ENCODE measurements around the gene HDGFL2.

HDGFL2 gene

DNA sequence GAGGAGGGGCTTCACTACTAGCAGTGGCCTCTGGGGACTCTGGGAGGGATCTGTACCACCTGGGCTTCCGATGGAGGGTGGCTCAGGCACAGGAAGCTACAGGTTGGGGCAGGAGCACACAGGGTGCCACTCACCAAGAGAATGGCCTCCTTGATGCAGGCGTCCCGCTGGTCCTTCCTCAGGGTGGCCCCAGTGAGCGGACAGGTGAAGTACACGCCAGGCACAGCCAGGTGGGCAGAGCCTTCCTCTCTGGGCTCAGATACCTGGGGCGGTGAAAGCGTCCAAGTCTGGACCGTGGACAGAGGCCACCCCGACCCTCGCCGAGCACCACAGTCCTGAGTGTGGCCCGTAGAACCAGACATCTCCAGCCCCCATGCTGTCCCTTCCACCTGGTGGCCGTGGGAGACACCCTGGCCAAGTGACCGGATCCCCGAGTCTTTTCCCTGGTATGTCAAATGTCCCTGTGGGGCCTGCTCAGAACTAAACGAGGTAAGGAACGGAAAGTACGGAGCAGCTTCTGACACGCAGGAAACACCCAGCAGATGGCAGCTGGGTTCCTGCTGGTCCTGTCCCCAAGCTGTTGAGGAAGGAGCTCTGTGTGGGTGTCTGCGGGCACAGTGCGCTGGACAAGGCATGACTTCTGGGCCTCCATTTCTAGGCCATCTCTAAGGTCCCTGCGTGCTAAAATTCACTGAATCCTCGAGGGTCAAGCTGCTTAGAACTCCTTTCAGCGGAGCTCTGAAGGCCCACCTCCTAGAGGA, 19.7 kb upstream of the HDGFL2 start:
- Mint-ChIP-seq H3K4me3 (no peak overlapping the region), H3K27ac (peak overlapping the region; percentile 41), H3K4me1 (ENCODE audit: low read depth) (peaks cover 49% of the 10 kb centered on the region), H3K36me3 (ENCODE audit: low read depth) (peaks cover 91% of the 10 kb centered on the region), H3K9me3 (no peaks in the 10 kb centered on the region), H3K27me3 (no peaks in the 10 kb centered on the region)
- intact Hi-C loops (cut with micrococcal nuclease): no loop called here

DNA sequence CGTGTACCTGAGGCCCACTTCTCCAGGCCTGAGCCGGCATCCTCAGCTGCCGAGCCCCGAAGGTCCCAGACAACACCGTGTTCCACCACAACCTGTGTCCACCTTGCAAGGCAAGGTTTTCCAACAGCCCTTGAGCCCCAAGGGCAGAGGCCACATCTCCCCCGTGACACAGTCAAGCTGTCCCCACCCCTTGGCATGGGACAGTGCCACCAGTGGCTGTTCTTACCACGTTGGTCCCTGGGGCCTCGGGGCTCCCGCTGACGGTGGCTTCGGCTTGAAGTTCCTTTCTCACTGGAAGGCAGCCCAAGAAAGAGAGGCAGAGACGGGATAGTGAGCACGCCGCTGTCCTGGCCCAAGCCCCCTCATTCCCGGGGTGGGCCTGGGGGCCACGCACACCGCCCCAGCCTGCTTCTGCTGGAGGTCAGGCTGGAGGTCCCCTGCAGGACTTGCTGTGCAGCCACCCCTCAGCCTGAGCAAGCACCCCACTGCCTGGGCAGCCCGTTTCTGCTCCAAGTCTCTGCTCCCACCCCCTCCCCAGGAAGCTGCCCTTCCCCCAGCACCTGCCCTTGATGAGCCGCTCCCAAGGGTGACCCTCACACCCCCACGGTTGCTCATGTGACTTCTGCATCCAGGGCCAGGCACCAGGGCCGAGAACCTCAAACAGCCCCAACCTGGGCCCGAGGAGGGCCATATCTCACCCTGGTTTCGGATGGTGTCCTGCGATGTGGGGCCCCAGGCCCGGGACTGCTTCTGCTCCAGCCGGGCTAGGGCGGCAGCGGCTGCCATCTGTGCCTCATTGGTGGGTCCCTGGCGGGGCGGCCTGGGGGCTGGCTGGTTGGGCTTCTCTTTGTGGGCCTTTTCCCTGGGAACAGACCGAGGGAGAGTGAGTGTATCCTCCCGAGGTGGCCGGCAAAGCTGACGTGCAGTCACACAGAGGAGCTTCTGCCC, 18.6 kb upstream of the HDGFL2 start:
- H3K36me3 Mint-ChIP-seq (ENCODE audit: low read depth): peaks cover 80% of the 10 kb centered on the region
- no peaks in the 10 kb centered on the region for H3K9me3 Mint-ChIP-seq
- H3K27me3 Mint-ChIP-seq: no peaks in the 10 kb centered on the region
- peak overlapping the region; percentile 41 for H3K27ac Mint-ChIP-seq
- no peak overlapping the region for H3K4me3 Mint-ChIP-seq
- intact Hi-C loops (cut with micrococcal nuclease): no loop called here
- H3K4me1 Mint-ChIP-seq (ENCODE audit: low read depth): peaks cover 49% of the 10 kb centered on the region

DNA sequence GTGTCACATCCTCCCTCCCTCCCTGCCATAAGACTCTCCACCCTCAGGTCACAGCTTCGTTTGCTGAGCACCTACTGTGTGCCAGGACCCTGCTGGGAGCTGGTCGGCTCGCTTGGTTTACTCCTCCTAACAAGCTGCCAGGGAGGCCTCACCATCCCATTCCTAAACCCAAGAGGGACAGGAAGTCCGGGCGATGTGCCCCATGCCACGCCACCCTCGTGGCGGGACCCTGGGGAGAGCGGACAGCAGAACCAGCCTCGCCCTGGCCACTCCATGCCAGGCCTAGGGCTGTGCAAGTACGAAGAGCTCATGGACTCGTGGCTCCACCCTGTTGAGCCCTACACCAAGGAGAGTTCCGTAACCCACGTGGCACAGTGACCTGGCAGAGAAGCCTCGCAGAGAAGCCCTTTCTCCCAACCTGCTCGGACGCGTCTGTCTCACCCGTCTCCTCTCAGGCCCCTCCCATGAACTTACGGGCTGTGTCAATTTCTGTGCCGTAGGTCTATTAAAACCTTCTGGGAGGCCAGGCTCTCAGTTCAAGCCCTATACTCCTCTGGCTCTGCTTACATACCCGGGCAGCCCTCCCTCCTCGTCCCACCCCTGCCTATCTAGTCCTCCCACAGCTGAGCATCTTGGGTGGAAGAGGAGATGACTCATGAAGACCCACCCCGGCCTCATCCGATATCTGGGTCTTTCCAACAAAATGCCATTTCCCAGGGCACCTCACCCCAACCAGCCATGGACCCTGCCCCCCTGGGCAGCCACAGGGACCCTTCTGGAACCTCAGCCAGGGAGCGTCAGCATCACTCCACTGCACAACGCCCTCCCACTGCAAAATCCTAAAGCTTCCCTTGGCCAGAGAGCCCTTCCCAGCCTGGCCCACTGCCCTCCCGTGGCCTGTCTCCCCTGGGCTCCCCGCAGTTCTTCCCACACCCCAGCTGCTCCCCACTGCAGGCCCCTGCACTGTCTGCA, 17.1 kb upstream of the HDGFL2 start:
- Mint-ChIP-seq H3K4me3 (no peak overlapping the region), H3K4me1 (ENCODE audit: low read depth) (peaks cover 49% of the 10 kb centered on the region), H3K27ac (peak overlapping the region; percentile 87), H3K36me3 (ENCODE audit: low read depth) (peaks cover 65% of the 10 kb centered on the region), H3K9me3 (no peaks in the 10 kb centered on the region), H3K27me3 (no peaks in the 10 kb centered on the region)
- intact Hi-C loops (cut with micrococcal nuclease): no loop called here

DNA sequence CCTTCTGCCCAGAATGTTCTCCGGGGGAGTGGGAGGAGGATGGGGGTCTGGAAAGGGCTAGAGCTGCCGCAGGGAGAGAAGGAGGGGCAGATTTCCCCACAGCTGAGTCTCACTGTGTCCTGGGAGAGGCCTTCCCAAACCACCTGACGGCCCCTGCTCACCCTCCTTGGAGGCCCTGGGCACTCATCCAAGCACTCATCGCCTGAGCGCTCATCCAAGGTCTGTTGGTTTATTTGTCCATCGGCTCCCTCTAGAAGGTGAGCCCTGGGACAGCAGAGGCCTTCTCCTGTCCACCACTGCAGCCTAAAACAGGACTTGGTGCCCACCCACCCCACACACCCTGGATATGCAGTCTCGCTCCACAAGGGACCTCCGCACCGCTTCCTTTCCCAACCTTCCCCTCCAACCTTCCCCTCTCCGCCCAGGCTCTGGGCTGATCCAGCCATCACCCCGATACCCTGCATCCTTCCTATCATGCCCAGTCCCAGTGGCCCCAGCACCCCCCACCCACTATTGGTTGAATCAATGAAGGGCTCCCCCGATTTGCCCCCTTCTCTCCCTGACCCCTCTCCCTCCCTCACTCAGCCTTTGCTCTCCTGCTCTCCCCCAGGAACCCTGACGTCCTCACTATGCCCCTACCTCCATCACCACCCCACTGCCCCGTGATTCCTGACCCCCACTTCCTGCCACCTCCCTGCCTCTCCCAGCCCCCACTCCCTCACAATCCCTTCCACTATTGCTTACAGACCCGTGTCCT, 16.2 kb upstream of the HDGFL2 start:
- Mint-ChIP-seq H3K27me3 (no peaks in the 10 kb centered on the region), H3K27ac (peak overlapping the region; percentile 87), H3K36me3 (ENCODE audit: low read depth) (peaks cover 56% of the 10 kb centered on the region), H3K9me3 (no peaks in the 10 kb centered on the region), H3K4me3 (peak overlapping the region; percentile 89), H3K4me1 (ENCODE audit: low read depth) (peaks cover 49% of the 10 kb centered on the region)
- intact Hi-C loops (cut with micrococcal nuclease): loop anchor here (2.0 kb wide), 1 partner anchor 53 kb away; the partner anchor contains the start of gene CHAF1A

DNA sequence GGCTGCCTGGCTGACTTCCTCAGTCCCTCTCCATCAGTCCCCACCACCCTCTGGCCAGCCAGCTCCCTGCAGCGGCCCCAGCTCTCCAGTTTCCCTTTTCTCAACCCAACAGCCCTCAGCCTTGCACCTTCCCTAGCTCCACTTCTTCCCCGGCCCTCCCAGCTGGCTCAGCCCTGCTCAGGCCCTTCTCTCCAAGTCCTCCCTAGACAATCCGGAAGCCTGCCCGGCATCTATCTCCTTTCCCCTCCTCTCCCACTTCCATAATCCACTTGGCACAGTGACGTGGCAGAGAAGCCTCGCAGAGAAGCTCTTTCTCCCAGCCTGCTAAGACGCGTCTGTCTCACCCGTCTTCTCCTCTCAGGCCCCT, 15.6 kb upstream of the HDGFL2 start:
- Mint-ChIP-seq H3K36me3 (ENCODE audit: low read depth) (peaks cover 51% of the 10 kb centered on the region), H3K27me3 (no peaks in the 10 kb centered on the region), H3K27ac (peak overlapping the region; percentile 87), H3K9me3 (no peaks in the 10 kb centered on the region), H3K4me3 (peak overlapping the region; percentile 89), H3K4me1 (ENCODE audit: low read depth) (peaks cover 49% of the 10 kb centered on the region)
- intact Hi-C loops (cut with micrococcal nuclease): loop anchor here (2.0 kb wide), 1 partner anchor 54 kb away; the partner anchor contains the start of gene CHAF1A

DNA sequence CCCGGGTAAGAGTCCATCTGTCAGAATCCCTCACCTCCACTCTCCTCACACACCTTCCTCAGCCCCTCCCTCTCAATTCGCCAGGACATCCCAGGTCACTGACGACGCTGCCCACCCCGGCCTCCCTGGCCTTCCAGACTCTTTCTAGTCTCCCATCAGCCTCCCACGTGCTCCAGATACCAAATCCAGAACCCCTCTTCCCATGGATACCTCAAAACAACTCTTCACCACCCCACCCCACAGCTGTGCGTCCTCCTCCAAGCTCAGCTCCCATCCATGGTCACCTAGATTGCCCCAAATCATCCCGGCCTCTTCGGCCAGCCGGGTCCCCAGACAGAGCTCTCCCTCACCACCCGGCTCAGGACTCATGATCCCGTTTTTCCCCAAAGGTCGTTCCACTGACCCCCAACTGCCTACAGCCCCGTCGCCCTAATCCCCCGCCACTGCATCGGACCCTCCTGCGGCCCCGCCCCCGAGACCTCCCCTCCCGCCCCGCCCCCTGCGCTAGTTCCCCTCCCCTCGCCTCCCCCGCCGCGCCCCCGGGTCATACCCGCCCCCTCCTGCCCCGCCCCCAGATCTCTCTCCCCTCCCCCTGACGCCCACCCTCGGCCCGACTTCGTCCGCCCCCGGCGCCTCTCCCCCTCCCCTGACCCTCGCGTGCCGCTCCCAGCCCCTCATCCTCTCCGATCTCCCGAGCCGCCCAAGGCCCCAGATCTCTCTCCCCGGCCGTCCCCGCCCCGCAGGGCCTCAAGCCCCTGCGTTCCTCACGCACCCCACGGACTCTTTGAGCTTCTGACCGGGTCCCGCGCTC, 15.0 kb upstream of the HDGFL2 start:
- H3K27me3 Mint-ChIP-seq: no peaks in the 10 kb centered on the region
- no peaks in the 10 kb centered on the region for H3K9me3 Mint-ChIP-seq
- peak overlapping the region; percentile 87 for H3K27ac Mint-ChIP-seq
- H3K4me3 Mint-ChIP-seq: peak overlapping the region; percentile 89
- H3K4me1 Mint-ChIP-seq (ENCODE audit: low read depth): peaks cover 48% of the 10 kb centered on the region
- intact Hi-C loops (cut with micrococcal nuclease): loop anchor here (1.0 to 2.0 kb wide), 2 partner anchors 15 to 54 kb away; partner anchors contain the start of genes CHAF1A and HDGFL2
- H3K36me3 Mint-ChIP-seq (ENCODE audit: low read depth): peaks cover 45% of the 10 kb centered on the region

DNA sequence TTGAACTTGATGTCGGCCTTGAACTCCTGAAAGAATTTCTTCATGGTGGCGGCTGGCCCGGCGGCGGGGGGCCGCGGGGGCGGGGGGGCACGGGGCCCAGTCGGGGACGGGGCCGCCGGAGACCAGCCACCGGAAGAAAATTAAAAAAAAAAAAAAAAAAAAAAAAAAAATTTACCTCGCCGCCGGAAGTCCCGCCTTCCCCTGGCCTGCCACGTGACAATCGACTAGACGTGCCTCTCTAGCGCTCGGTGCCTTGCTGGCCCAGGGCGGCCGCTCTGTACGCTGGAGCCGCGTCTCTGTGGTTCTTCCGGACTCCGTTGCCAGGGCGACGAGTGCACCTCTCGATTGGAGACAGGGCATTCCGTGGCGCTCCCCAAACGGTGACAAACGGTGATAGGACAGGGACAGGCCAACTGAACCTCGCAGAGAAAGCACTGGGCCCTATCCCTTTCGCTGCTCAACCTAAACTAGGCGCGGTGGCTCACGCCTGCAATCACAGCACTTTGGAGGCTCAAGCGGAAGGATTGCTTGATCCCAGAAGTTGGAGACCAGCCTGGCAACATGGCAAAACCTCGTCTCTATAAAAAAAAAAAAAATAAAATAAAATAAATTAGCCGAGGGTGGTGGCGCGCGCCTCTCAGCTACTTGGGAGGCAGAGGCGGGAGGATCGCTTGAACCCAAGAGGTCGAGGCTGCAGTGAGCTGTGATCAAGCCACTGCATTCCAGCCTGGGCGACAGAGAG, 14.3 kb upstream of the HDGFL2 start, which contains the start of gene UBXN6:
Gene UBXN6, minus strand, starts transcription at position 141 of the 742 bp plus-strand sequence. Its CDS starts 97 bp downstream, at position 44.
- Mint-ChIP-seq H3K27me3 (no peaks in the 10 kb centered on the region), H3K4me1 (ENCODE audit: low read depth) (peaks cover 40% of the 10 kb centered on the region), H3K9me3 (no peaks in the 10 kb centered on the region), H3K4me3 (peak within 1 kb of the TSS; percentile 89), H3K36me3 (ENCODE audit: low read depth) (peaks cover 37% of the 10 kb centered on the region), H3K27ac (peak within 1 kb of the TSS; percentile 87)
- intact Hi-C loops (cut with micrococcal nuclease): loop anchor here (1.0 to 2.0 kb wide), 2 partner anchors 14 to 55 kb away; partner anchors contain the start of genes CHAF1A and HDGFL2

DNA sequence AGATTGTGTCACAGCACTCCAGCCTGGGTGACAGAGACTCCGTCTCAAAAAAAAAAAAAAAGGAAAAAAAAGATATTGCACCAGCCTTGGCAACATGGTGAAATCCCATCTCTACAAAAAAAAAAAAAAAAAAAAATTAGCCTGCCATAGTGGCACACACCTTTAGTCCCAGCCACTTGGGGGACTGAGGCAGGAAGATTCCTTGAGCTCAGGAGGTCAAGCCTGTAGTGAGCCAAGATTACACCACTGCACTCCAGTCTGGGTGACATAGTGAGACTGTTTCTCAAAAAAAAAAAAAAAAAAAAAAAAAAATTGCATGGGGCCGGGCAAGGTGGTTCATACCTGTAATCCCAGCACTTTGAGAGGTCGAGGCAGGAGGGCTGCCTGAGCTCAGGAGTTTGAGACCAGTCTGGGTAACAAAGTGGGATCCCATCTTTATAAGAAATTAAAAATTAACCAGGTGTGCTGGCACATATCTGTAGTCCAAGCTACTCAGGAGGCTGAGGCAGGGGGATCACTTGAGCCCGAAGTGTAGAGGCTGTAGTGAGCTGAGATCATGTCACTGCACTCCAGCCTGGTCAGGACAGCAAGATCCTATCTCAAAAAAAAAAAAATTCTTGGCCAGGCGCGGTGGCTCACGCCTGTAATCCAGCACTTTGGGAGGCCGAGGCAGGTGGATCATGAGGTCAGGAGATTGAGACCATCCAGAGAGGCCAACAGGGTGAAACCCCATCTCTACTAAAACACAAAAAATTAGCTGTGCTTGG, 7.1 kb upstream of the HDGFL2 start:
- Mint-ChIP-seq H3K9me3 (no peaks in the 10 kb centered on the region), H3K36me3 (ENCODE audit: low read depth) (no peaks in the 10 kb centered on the region), H3K27ac (no peak overlapping the region), H3K4me1 (ENCODE audit: low read depth) (no peaks in the 10 kb centered on the region), H3K27me3 (no peaks in the 10 kb centered on the region), H3K4me3 (no peak overlapping the region)
- intact Hi-C loops (cut with micrococcal nuclease): no loop called here

DNA sequence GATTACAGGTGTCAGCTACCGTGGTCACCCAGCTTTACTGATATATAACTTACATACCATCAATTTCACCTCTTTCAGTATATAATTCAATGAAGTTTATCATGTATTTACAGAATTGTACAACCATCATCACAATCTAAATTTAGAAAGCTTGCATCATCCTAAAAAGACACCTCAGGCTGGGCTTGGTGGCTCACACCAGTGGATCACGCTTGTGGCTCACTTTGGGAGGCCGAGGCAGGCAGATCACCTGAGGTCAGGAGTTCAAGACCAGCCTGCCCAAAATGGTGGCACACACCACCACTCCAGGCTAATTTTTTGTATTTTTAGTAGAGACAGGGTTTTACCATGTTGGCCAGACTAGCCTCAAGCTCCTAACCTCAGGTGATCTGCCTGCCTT, 4.3 kb upstream of the HDGFL2 start:
- H3K4me1 Mint-ChIP-seq (ENCODE audit: low read depth): peaks cover 9% of the 10 kb centered on the region

DNA sequence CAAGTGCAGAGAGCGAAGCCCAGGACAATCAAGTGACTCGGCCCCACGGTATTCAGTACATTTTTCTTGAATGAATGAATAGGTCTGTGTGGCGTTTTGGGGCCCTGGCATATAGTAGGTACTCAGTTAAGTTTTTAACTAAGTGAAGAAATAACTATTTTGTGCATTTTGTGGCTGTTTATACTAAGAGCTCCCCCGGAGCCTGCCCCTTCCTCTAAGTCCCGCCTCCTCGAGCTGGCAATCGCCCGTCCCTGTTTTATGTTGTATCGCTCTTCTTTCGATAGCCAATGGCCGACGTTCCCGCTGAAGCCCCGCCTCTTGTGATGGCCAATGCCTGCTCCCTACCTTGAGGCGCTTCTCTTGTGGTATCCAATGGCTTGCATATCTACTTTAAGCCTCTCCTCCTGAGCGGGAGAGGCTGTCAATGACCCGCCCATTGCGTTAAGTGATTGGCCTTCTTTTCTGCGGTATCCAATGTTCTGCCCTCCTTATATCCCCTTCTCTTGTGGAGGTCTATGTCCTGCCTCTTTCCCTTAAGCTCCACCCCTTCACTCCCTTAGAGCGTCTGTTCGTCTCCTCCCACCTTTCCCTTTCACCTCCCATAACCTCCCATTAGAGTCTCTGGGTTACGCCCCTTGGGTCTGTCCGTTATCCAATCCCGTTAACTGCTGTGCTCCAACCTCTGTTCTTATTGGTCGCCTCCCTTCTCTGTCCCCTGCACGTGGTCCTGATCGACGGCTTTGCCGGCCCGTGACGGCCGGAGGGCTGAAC, 509 bp upstream of the HDGFL2 start:
- Mint-ChIP-seq H3K9me3 (no peaks in the 10 kb centered on the region), H3K36me3 (ENCODE audit: low read depth) (peaks cover 18% of the 10 kb centered on the region), H3K4me1 (ENCODE audit: low read depth) (peaks cover 33% of the 10 kb centered on the region), H3K27me3 (no peaks in the 10 kb centered on the region), H3K4me3 (no peak overlapping the region), H3K27ac (no peak overlapping the region)
- intact Hi-C loops (cut with micrococcal nuclease): loop anchor here (1.0 to 5.0 kb wide), 3 partner anchors 14 to 224 kb away; partner anchors contain the start of genes CHAF1A, SH3GL1, UBXN6 and YJU2

More for the DNA sequence above, 4.3 kb upstream of the HDGFL2 start:
- no peak overlapping the region for H3K4me3 Mint-ChIP-seq
- H3K27ac Mint-ChIP-seq: no peak overlapping the region
- intact Hi-C loops (cut with micrococcal nuclease): no loop called here
- H3K27me3 Mint-ChIP-seq: no peaks in the 10 kb centered on the region
- no peaks in the 10 kb centered on the region for H3K9me3 Mint-ChIP-seq
- no peaks in the 10 kb centered on the region for H3K36me3 Mint-ChIP-seq (ENCODE audit: low read depth)

Measured in dendritic cell treated with granulocyte-macrophage colony-stimulating factor and Interleukin-4, amounts not matched to agents 40 ng/mL and 50 ng/mL, for 4 days (primary cell).